RWPE1 (cell line): Measurements from ENCODE around the gene SDCCAG8.

Experiments used
- CTCF ChIA-PET: fragments of 350-600 bp; sonication (Branson Sonifier 250); formaldehyde crosslinking; extraction: SDS; loops from one replicate; lab custom pipeline; 2021; lab: Yijun Ruan, JAX
- POLR2A ChIA-PET: fragments of 400-600 bp; formaldehyde crosslinking; extraction: SDS; loops from one replicate; lab custom pipeline; 2020; ENCODE audit warnings: antibody characterized with exemption; ENCODE audit not compliant: low non-redundant PET; lab: Yijun Ruan, JAX
- DNase-seq: peaks from one replicate; pipeline ENCODE4 v3.0.0; 2012; ENCODE audit warnings: low spot score
- H3K27ac ChIP-seq: fragments of 450-650 bp; 2 replicates; pipeline ENCODE4 v1.5.1; 2017
- TF ChIP-seq, protein P1 (sequence below): fragments of 450-650 bp; conservative IDR thresholded peaks from 2 replicates; pipeline ENCODE4 v1.5.1; 2017; ENCODE audit warnings: low read depth, mild to moderate bottlenecking

SDCCAG8 gene

DNA sequence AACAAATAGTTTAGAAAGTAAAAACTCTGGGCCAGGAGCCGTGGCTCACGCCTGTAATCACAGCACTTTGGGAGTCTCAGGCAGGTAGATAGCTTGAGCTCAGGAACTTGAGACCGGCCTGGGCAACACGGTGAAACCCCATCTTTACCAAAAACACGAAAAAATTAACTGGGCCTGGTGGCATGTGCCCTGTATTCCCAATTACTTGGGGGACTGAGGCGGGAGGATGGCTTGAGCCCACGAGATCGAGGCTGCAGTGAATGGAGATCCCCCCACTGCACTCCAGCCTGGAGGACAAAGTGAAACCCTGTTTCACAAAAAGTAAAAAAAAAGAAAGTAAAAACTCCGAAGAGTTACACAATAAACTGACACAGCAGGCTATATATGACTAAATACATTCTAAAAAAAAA lies 11.4 kb upstream of the SDCCAG8 start:
- ChIA-PET CTCF (no interaction called here), POLR2A (no interaction called here)
- TF ChIP-seq, protein P1, sequence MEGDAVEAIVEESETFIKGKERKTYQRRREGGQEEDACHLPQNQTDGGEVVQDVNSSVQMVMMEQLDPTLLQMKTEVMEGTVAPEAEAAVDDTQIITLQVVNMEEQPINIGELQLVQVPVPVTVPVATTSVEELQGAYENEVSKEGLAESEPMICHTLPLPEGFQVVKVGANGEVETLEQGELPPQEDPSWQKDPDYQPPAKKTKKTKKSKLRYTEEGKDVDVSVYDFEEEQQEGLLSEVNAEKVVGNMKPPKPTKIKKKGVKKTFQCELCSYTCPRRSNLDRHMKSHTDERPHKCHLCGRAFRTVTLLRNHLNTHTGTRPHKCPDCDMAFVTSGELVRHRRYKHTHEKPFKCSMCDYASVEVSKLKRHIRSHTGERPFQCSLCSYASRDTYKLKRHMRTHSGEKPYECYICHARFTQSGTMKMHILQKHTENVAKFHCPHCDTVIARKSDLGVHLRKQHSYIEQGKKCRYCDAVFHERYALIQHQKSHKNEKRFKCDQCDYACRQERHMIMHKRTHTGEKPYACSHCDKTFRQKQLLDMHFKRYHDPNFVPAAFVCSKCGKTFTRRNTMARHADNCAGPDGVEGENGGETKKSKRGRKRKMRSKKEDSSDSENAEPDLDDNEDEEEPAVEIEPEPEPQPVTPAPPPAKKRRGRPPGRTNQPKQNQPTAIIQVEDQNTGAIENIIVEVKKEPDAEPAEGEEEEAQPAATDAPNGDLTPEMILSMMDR, result no peak
- H3K27ac ChIP-seq, result peak overlapping the region; percentile 46
- DNase-seq, result no peak

DNA sequence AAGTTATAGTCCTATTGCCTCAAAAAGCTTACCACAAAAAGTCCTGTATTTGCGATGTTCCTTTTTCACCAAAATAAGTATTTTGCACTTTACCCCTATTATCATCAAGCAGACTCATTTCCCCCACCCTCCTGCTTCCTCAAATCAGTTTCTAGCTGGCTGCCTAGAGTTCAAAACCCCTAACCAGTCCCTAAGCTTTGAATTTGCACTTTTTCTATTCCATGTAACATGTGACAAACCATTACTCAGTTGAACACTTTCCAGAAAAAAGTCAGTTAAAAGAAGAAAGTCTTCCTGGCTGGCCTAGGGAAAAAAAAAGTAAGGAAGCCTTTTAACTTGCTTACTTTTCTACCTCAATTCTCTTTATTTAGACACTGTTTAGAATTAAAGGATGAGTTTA lies 8.9 kb upstream of the SDCCAG8 start:
- TF ChIP-seq, protein P1, result no peak
- DNase-seq, result no peak
- peak overlapping the region; percentile 54 for H3K27ac ChIP-seq
- ChIA-PET CTCF (no interaction called here), POLR2A (no interaction called here)

DNA sequence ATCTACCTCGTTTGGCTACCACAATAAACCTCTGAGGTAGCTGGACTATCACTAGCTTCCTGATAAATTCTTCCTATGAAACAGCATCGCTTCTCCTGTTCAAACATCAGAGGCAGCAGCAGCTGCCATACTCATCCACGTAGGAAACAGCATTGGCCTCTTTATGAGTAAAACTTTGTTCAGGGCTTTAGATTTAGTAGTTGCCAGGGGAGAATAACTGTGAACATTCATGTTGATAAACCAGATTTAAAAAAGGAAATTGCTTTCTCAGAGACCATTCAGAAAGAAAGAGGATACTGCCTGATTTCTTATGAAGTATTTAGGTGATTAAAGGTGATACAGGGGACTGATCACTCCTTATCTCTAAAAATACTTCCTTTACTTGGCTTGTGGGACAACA lies 7.9 kb upstream of the SDCCAG8 start:
- POLR2A ChIA-PET, result no interaction called here
- CTCF ChIA-PET, result interaction anchor here (0.6 kb wide), 2 partner anchors 34 to 500 kb away, joined by 3 to 4 read pairs; no protein-coding TSS in a partner anchor
- H3K27ac ChIP-seq, result no peak overlapping the region
- TF ChIP-seq, protein P1, result no peak
- DNase-seq, result no peak

DNA sequence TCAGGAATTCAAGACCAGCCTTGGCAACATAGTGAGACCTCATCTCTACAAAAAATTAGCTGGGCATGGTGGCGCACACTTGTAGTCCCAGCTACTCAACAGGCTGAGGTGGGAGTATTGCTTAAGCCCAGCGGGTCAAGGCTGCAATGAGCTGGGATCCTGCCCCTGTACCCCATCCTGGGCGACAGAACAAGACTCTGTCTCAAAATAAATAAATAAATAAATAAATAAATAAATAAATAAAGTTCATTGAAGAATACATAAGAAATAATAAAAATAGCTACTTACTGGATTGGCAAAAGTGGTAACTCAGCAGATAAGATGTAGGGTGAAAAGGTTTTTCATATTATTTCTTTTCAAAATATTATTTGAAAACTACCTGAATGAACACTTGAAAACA lies 6.6 kb upstream of the SDCCAG8 start:
- ChIA-PET POLR2A (no interaction called here), CTCF (no interaction called here)
- DNase-seq, result no peak
- TF ChIP-seq, protein P1, result no peak
- H3K27ac ChIP-seq, result no peak overlapping the region

DNA sequence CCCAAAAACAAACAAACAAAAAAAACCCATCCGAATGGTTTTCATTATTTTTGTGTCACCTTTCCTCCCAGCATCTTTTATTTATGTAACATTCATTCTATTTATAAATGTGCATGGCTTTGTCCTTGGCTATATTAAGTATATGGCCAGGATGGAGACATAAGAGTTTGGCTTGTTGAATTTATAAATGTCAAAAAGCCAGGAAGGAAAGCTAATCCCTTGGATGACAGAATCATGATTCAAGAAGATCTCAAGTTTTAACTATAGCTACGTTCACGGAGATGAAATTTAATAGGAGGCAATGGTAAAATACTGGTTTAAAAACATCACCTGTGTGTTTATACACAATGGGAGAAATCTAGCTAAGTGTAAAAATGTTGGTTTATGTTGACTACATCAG lies 5.7 kb upstream of the SDCCAG8 start:
- CTCF ChIA-PET, result no interaction called here
- no peak for DNase-seq
- no peak overlapping the region for H3K27ac ChIP-seq
- POLR2A ChIA-PET, result no interaction called here
- TF ChIP-seq, protein P1, result no peak

DNA sequence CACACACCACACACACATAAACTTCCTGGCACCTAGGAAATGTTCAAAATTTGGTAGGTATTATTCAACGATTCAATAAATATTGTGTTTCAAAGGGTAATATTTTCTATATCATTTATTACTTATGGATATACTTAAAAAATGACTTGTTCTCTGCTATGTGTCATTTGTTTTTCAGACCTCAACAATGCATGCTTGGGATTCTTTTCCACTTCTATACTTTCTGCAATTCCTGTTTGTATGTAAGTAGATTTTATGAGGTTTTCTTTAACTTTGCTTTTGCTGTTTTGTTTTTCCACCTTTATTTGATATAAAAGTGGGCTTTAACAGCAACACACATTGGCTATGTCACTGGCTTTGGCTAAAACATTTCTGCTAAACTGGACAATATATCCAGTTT lies 4.3 kb upstream of the SDCCAG8 start:
- TF ChIP-seq, protein P1, result no peak
- no peak overlapping the region for H3K27ac ChIP-seq
- POLR2A ChIA-PET, result no interaction called here
- no peak for DNase-seq
- CTCF ChIA-PET, result no interaction called here
